ENCODE results near the gene C1orf116. TPM values are rescaled to one million over a fixed set of nuclear protein-coding genes. Genes with fewer than 3 reads are reported as not detected.

The C1orf116 gene
- total RNA-seq, 1 experiment from 2014 or later = 0.11 TPM

GRCh38 chr1:206992790-206993189, 39.8 kb downstream of the C1orf116 start:
- no peak for DNase-seq (ENCODE audit: low read depth)

- no peak for DNase-seq (ENCODE audit: low read depth)
Measured at GRCh38 chr1:206987873-206988272, 44.7 kb downstream of the C1orf116 start.

- DNase-seq (ENCODE audit: low read depth) = no peak
Measured at GRCh38 chr1:206986885-206987284, 45.7 kb downstream of the C1orf116 start.

DNA sequence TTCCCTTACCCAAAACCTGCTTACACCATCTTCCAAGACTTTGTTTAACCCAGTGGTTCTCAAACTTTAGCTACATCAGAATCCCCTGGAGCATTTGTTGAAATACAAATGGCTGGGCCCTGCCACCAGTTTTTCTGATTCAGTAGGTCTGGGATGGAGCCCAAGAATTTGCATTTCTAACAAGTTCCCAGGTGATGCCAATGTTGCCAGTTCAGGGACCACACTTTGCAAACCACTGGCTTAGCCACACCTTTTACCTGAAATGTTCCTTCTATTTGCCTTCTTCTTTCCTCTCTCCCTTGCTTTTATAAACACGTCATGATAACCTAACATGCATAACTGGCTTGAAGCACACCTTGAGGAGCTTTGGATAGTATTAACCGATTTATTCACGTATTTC, 46.2 kb downstream of the C1orf116 start:
- no peak for DNase-seq (ENCODE audit: low read depth)

GRCh38 chr1:206985162-206985749, 47.3 kb downstream of the C1orf116 start:
- no peak for DNase-seq (ENCODE audit: low read depth)

- peak; percentile 55 for DNase-seq (ENCODE audit: low read depth)
Measured at GRCh38 chr1:206982216-206982615, 50.3 kb downstream of the C1orf116 start.

- DNase-seq (ENCODE audit: low read depth) = peak; percentile 9
Measured at GRCh38 chr1:206979379-206980043, 53.0 kb downstream of the C1orf116 start.

DNA sequence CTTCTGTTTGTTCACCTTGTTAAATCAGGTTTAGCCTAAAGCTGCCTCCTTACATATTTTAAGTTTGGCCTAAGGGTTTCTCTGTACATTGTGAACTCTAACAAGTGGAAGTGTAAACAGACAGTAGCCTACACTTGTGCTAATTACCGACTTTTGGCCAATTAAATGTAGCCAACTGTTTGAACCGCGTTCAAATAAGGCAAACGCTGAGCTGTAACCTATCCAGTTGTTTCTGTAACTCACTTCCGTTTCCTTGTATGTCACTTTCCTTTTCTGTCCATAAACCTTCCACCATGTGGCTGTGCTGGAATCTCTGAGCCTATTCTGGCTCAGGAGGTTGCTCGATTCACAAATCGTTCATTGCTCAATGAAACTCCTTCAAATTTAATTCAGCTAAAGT, 54.3 kb downstream of the C1orf116 start:
- DNase-seq (ENCODE audit: low read depth) = no peak

- no peak for DNase-seq (ENCODE audit: low read depth)
Measured at GRCh38 chr1:206975306-206975705, 57.2 kb downstream of the C1orf116 start.

GRCh38 chr1:206974140-206974539, 58.4 kb downstream of the C1orf116 start:
- DNase-seq (ENCODE audit: low read depth) = no peak

DNA sequence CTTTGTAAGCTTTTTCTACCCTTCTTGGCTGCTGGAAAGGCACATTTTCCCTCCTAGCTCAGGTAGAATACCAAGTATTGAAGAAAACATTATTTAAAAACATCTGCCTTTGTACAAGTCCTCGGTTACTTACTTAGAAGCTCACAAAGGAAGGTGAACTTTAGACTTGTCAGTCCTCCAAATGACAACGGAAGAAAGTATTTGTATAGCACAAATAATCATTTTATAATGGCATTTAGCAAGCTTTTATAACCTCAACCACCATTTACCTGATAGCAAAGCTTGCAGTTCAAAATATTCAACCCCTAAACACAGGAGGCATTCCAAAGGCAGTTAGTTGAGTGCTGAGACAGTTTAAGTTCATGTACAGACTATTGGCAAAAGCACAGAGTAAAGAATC, 59.8 kb downstream of the C1orf116 start:
- DNase-seq (ENCODE audit: low read depth) = no peak

DNA sequence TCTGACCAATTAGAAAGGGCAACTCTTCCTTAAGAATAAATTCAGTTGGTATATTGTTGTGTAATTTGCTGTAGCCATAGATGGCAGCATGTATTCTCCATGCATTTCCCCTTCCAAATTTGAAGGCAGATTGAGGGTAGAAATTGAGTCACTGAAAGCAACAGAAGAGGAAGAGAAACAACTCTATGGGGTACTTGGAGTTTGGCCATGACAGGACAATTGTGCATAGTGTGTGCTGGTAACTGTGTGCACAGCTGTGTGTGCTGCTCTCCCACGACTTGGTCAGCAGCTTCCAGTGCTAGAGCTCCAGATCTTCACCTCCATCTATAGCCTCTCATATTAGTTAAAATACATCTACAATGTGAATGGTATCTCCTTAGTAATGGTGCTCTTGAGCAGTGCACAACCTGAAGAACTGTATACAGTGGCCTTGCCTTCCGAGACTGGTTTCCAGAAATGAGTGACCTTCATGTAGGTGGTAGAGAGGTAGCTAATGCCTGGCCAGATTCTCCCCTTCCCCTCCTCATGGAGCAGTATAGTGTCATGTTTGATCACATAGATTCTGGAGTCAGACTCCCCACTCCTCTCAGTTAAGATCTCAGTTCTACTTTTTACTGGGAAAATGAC, 61.4 kb downstream of the C1orf116 start:
- DNase-seq (ENCODE audit: low read depth) = no peak

GRCh38 chr1:206970446-206970845, 62.1 kb downstream of the C1orf116 start, which contains the start of gene FCAMR:
Gene FCAMR (minus strand): TSS chr1:206970460. CDS start chr1:206970125, 335 bp downstream.
- no peak for DNase-seq (ENCODE audit: low read depth)

DNA sequence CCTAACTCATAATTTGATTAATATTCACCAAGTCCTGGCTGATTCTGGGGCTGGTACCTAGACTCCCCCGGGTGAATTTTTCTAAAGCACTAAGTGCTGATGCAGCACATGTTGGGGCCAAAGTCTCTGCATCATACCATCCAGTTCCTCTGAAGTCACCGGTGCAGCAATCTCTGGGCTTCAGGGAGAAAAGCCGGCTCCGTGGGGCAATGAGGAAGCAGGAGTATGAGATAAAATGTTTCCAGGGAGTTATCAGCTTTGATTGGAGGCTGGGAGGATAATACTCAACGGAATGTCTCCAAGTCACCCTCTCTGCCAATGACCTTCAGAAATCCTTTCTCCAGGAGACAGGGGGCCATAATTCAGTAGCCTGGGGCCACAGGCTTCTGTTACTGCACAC, 63.5 kb downstream of the C1orf116 start:
- DNase-seq (ENCODE audit: low read depth) = no peak

Other genes with a start within 250 kb of the C1orf116 start
- gene IL20, start 167.1 kb downstream of the C1orf116 start, total RNA-seq (2014; rRNA removed; shearing (Covaris generic)) = not detected in 2 replicates
- gene IL24, start 135.3 kb downstream of the C1orf116 start, total RNA-seq (2014; rRNA removed; shearing (Covaris generic)) = 0.11 TPM in 1 of 2 replicates, not detected in the other
- gene FCMR, start 110.8 kb downstream of the C1orf116 start, total RNA-seq (2014; rRNA removed; shearing (Covaris generic)) = 0.23 TPM in 1 of 2 replicates, not detected in the other
- not detected in 2 replicates for gene PIGR, start 86.3 kb downstream of the C1orf116 start, total RNA-seq (2014; rRNA removed; shearing (Covaris generic))
- not detected in 2 replicates for gene FCAMR, start 62.3 kb downstream of the C1orf116 start, total RNA-seq (2014; rRNA removed; shearing (Covaris generic))
- 4.5 and 7.0 TPM in 2 replicates for gene YOD1, start 18.5 kb upstream of the C1orf116 start, total RNA-seq (2014; rRNA removed; shearing (Covaris generic))
- 2.1 and 2.2 TPM in 2 replicates for gene PFKFB2, start 20.5 kb upstream of the C1orf116 start, total RNA-seq (2014; rRNA removed; shearing (Covaris generic))
- gene C4BPB, start 56.1 kb upstream of the C1orf116 start, total RNA-seq (2014; rRNA removed; shearing (Covaris generic)) = 0.29 TPM in 1 of 2 replicates, not detected in the other
- not detected in 2 replicates for gene C4BPA, start 71.5 kb upstream of the C1orf116 start, total RNA-seq (2014; rRNA removed; shearing (Covaris generic))

Data from Daoy (cell line).